Left hindlimb (tissue), 1 donor: Measurements from ENCODE around the gene NRTN.
"Not testable (repeated sequence)": the region's sequence is repeated elsewhere in the genome, so short reads cannot be mapped to it uniquely, and the experiment has no call there.

Experiments used
- DNase-seq: peaks from one replicate; pipeline ENCODE4 v3.0.0-alpha.2; 2018

The NRTN gene

DNA sequence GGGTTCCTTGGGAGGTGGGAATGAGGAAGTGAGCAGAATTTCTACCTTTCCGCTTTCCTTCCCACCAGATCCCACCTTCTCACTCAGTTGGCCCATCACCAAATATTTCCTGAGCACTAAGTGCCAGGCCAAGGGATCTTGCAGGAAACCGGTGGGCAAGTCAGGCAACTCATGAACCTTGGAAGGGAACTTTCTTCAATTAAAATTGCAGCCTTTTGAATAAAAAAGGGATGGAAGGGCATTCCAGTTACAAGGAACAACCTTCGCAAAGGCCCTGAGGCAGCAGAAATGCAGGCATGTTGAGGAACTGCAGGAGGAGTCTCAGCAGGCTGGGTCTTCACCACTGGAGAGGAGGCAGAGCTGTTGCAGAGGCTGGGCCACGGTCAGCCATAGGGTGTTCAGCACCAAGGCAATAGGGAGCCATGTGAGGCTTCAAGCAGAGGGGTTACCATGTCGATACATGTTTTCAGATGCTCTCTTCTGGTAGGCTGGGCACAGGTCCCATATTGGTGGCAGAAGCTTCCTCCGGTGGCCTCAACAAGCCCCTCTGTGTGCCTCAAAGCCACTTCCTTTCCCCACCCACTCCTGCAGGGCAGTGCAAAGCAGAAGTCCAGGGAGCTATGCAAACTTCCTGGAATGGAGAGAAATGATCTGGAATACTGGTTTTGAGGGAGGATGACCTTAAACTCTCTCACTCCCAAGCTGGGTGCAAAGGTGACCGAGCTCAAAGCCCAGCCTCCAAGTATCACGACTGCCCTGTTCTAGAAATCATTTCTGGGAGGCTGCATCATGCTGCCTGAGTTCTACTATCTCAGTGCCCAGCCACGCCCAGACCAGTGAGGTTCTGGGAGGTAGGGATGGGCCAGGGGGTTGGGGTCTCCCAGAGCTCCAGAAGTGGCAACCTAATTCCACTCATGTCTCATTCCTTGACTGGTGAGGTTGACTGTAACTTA, 34.5 kb downstream of the NRTN start, which contains the start of gene FUT6:
TSS of gene FUT6 (minus strand) at position 638 of the 953 bp plus-strand sequence. CDS start 7,135 bp downstream, outside the sequence.
- DNase-seq, result no peak

DNA sequence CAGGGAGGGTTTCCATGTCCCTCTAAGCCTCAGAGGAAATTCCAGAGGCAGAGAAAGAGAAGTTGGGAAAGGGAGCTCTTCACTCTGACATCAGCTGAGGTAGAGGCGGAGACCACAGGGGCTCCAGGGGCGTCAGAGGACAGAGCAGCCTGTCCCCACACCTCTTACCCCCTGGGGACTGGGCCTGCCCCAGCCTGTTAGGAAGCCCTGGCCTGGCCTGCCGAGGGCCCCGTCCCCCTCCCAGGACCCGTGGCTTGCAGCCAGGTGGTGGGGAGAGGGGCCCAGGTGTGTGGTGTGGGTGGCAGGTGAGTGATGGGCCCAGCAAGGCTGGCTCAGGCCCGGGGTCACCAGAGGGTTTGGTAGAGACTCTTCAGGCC, 36.9 kb downstream of the NRTN start:
- DNase-seq, result not testable (repeated sequence)

- DNase-seq, result no peak
Measured at GRCh38 chr19:5843295-5843927, 38.5 kb downstream of the NRTN start.

GRCh38 chr19:5844456-5845433, 39.9 kb downstream of the NRTN start:
- no peak for DNase-seq

GRCh38 chr19:5847846-5848245, 43.0 kb downstream of the NRTN start:
- not testable (repeated sequence) for DNase-seq

- DNase-seq, result not testable (repeated sequence)
Measured at GRCh38 chr19:5848621-5849020, 43.8 kb downstream of the NRTN start.

- DNase-seq, result no peak
Measured at GRCh38 chr19:5850189-5850588, 45.3 kb downstream of the NRTN start.

- DNase-seq, result no peak
Measured at GRCh38 chr19:5850743-5851293, 46.0 kb downstream of the NRTN start.

DNA sequence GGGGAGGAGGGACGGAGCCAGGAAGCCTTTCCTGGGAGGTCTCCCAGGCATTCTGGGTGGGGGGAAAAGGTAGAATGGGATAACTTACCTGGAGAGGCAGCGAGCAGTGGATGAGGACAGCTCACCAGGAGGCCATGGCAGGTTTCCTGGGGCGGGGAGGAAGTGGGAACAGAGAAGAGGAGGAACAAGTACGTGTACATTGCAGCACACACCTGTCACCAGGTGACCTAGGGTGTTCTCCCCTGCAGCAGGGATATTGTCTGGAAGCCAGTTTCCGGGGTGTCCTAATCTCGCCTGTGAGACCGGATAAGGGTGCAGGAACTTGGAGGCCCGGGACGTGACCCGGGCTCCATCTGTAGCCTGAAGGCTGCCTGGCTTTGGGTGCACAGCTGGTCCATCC, 46.4 kb downstream of the NRTN start, which contains the start of gene FUT3:
TSS of gene FUT3 (minus strand) at position 148 of the 400 bp plus-strand sequence.
- no peak for DNase-seq

DNA sequence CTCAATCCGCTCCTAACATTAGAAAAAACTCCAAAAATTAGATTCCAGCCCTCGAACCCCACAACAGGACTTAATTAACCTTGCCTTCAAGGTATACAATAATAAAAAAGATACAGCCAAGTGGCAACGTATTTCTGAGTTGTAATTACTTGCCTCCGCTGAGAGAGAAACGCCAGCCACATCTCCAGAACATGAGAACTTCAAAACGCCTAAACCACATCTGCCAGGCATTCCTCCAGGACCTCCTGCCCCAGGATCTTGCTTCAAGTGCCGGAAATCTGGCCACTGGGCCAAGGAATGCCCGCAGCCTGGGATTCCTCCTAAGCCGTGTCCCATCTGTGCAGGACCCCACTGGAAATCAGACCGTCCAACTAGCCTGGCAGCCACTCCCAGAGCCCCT, 49.3 kb downstream of the NRTN start:
- not testable (repeated sequence) for DNase-seq

- not testable (repeated sequence) for DNase-seq
Measured at GRCh38 chr19:5855151-5855550, 50.3 kb downstream of the NRTN start.

DNA sequence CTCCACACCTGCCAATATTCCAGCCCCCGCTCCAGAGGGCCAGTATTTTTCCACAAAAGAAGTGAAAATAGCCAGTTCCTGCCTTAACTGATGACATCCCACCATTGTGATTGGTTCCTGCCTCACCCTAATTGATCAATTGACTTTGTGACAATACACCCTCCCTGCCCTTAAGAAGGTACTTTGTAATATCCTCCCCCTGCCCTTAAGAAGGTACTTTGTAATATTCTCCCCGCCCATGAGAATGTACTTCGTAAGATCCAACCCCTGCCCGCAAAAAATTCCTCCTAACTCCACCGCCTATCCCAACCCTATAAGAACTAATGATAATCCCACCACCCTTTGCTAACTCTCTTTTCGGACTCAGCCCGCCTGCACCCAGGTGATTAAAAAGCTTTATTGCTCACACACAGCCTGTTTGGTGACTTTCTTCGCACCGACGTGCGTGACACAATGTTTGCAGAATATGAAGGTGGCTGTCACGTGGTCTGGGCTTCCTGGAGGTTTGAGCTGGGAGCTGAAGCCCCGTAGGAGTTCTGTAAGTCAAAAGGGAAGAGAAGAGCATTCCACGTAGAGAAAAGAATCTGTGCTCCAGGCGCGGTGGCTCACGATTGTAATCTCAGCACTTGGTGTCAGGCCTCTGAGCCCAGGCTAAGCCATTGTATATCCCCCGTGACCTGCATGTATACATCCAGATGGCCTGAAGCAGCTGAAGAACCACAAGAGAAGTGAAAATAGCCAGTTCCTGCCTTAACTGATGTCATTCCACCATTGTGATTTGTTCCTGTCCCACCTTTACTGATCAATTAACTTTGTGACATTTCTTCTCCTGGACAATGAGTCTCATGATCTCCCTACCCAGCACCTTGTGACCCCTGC, 52.6 kb downstream of the NRTN start:
- DNase-seq, result no peak

DNA sequence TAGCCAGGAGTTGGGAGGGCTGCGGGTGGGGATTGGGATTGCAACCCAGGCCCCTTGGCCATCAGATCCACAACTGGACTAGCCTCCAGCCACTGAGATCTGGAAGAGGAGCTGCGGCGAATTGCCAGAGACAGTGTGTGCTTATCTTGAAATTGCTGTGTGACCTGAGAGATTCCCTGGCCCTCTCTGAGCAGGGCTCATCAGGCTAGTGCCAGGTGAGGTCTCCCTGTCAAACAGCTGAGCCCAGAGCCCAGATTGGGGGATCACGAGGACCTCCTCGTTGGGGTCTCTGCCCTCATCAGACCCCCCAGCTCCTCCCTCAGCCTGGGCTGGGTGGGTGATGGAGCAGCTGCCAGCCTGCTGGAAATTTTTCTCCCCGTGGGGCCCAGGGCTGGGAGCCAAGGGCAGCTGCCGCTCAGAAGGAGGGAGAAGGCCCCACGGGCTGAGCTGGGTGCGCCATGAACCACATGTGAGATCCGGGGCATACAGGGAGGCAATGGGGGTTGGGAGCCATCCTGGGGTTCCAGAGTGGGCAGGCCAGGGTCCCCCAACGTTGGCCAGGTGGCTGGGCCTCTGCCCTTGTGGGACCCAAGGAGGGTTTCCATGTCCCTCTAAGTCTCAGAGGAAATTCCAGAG, 58.3 kb downstream of the NRTN start:
- no peak for DNase-seq

DNA sequence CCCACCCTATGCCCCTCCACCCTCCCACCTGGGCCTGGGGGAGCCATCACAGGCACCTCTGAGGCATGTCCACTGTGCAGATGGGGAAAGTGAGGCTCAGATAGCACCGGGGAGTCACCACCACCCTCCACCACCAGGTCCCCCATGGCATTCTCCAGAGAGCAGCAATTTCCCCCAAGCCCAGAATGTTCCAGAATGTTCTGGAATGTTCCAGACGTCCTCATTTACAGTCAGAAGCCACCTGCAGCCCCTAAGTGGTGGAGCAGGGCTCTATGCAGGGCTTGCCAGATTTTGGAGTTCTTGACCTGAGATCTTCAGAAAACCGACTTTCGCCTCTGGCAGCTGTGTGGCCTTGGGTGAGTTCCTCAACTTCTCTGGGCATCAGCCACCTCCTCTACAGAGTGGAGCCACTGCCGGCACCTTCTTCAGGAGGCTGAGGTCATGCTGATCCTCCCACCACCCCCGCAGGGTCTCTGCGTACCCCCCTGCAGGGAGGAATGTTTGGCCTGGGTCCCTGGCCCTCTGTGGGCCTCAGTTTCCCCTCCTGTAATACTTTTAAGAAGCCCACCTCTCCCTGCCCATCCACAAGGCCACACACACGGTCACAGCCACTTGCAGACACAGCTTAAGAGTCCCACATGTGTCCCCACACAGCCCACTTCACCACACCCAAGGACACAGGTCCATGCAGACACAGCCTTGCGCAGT, 59.3 kb downstream of the NRTN start:
- no peak for DNase-seq

- no peak for DNase-seq
Measured at GRCh38 chr19:5864725-5865486, 60.0 kb downstream of the NRTN start.

GRCh38 chr19:5865772-5866171, 60.9 kb downstream of the NRTN start:
- DNase-seq, result no peak

DNA sequence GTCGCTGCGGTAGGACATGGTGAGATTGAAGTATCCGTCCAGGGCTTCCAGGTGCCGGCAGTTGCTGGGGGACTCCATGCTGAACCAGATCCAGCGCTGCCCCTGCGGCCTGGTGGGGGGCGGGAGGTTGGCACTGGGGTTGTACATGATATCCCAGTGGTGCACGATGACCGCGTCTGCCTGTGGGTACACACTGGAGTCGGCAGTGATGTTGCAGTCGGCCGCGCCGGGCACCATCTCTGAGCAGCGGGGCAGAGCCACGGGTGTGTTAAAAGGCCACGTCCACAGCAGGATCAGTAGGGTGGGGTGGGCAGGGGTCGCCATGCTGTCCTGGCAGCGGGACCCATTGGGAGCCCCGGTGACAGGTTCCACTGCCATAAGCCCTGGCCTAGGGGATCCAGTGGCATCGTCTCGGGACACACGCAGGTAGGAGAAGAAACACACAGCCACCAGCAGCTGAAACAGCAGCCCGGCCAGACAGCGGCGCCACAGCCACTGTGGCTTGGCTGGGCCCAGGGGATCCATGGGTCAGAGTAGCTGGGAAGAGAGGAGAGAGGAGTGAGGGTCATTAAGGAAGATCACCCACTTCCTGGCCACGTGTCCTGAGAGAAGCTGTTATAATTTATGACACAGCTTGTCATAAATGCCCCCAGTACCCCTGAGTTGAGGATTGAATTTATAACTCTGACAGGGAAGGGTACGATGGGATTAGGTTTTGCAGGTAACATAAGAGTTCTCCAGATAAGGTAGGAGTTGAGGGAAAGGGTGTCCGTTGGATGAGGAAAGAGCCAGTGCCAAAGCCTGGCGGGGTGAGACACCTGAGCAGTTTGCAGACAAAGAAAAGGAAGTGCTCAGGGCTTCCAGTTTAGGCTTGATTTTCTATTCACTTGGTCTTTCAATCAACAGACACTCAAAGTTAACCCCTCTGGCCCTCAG, 62.6 kb downstream of the NRTN start:
- no peak for DNase-seq

GRCh38 chr19:5870986-5871394, 66.1 kb downstream of the NRTN start:
- no peak for DNase-seq
